Hematopoietic multipotent progenitor cell treated with erythropoietin and hydrocortisone succinate and interleukin-3 and kit ligand, for 8 days (in vitro differentiated cells): Measurements from ENCODE around the gene BHLHE41.

Source experiments
- DNase-seq: peaks from one replicate; pipeline ENCODE4 v3.0.0-alpha.2; 2015

The BHLHE41 gene

GRCh38 chr12:26133521-26133920, 8.7 kb upstream of the BHLHE41 start:
- DNase-seq, result no peak

GRCh38 chr12:26132866-26133265, 8.0 kb upstream of the BHLHE41 start:
- no peak for DNase-seq

- DNase-seq, result no peak
These were observed 7.1 kb upstream of the BHLHE41 start for GRCh38 chr12:26131936-26132335.

GRCh38 chr12:26130728-26131127, 5.9 kb upstream of the BHLHE41 start:
- DNase-seq, result no peak

- no peak for DNase-seq
These were observed 3.3 kb upstream of the BHLHE41 start for GRCh38 chr12:26128168-26128567.

- DNase-seq, result no peak
These were observed 2.6 kb upstream of the BHLHE41 start for GRCh38 chr12:26127404-26127803.

- DNase-seq, result peak; percentile 20
These were observed 1.8 kb upstream of the BHLHE41 start for GRCh38 chr12:26126340-26127284.

GRCh38 chr12:26125400-26126339, 833 bp upstream of the BHLHE41 start:
- DNase-seq, result no peak

- DNase-seq, result no peak
These were observed 1.3 kb downstream of the BHLHE41 start for GRCh38 chr12:26123482-26123980.

GRCh38 chr12:26122681-26123481, 2.0 kb downstream of the BHLHE41 start:
- DNase-seq, result peak; percentile 33

- DNase-seq, result no peak
These were observed 2.7 kb downstream of the BHLHE41 start for GRCh38 chr12:26122061-26122680.

GRCh38 chr12:26121323-26122060, 3.3 kb downstream of the BHLHE41 start:
- DNase-seq, result no peak

- DNase-seq, result no peak
These were observed 4.1 kb downstream of the BHLHE41 start for GRCh38 chr12:26120561-26121274.

- peak; percentile 52 for DNase-seq
These were observed 5.3 kb downstream of the BHLHE41 start for GRCh38 chr12:26119391-26119989.

GRCh38 chr12:26118308-26118707, 6.5 kb downstream of the BHLHE41 start:
- DNase-seq, result no peak

- peak; percentile 19 for DNase-seq
These were observed 7.8 kb downstream of the BHLHE41 start for GRCh38 chr12:26116829-26117715.

GRCh38 chr12:26114720-26115401, 10.0 kb downstream of the BHLHE41 start:
- DNase-seq, result peak; percentile 12
